ENCODE measurements around the gene EML1.

The EML1 gene

DNA sequence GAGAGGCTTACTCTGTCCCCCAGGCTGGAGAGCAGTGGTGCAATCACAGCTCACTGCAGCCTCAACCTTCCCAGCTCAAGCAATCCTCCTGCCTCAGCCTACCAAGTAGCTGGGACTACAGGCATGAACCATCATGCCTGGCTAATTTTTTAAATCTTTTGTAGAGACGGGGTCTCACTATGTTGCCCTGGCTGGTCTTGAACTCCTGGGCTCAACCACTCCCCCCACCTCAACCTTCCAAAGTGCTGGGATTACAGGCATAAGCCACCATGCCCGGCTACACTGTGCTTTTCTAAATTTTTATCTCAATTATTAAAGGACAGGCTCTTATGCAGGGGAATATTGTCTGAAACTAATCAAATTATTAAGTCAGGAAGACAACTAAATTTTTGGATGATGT lies 44.6 kb downstream of the EML1 start:
- DNase-seq, result no peak

DNA sequence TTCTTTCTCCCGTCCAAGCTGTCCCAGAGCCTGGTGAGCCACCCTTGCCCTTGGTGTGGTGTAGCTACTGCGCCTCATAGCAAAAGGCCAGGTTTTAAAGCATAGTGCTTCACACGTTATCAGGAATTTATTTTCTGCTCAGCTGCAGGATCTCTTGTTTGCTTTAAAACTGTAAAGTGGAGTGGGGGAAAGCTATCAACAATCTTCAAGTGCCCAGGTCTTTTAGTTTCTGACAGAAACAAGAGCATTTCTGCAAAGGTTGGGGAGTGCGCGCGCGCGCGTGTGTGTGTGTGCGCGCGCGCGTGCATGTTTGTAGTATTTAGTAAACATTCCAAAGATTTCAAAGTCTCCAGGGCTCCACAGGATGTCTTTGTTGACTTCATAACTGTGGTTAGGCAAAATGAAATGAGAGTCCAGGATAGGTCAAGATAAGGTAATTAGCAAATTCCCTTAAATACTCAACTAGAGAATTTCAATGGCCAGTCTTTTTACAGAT lies 45.5 kb downstream of the EML1 start:
- DNase-seq, result no peak

DNA sequence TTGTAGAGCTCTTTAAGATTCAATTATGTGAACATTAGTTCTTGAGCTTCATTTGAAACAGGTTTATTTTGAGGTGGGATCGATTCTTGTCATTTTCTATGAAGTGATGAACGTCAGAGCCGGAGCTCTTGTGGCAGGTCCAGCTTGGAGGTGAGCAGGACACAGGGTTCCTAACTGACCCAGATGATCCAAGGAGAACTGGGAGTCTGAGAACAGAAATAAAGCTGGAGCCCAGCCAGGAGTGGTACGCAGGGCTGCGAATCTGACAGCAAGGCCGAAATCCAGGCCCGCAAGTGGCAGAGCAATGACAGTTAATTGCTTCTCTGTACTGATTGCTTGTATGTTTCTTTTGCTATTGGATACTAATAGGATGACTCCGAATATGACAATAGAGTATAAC lies 46.5 kb downstream of the EML1 start:
- DNase-seq, result no peak

DNA sequence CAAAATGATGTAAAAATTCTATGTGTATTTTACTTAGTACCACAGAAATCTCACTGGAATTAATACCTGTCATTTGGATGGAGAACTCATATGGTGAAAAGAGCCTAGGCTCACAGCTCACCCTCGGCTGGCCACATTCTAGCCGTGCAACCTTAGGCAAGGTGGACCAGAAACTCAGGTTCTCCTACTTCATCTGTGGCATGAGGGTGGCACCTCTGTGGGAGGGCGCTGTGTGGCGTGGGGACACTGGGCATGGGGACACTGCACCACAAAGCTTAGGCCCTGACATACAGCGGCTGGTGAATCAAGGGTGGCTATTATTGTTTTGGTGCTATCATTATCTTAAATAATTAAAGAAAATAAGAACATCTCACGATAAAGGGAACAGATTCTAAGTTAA lies 47.1 kb downstream of the EML1 start:
- no peak for DNase-seq

DNA sequence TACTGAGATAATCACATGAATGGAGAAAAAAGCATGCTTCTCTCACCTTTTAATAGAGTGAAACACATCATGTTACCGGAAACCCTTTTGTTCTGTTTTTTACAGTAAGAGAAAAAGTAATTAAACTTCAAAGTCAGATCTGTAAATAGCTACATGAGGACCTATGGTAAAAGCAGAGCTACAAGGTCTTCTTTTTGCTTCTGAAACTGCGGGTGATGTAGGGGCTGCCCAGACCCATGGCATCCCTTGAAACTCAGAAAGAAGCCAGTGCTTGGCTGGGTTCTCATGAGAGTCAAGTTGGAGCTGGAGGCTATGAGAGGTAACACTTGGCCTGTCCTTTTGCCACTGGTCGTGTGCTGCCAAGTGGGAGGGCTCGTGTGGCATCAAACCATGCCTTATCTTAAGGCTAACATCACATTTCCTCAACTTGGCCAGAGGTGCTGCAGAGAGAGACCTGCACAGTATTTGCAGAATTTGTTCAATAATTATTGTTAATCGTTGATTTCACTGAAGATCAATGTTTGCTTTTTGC lies 47.6 kb downstream of the EML1 start:
- DNase-seq, result no peak

DNA sequence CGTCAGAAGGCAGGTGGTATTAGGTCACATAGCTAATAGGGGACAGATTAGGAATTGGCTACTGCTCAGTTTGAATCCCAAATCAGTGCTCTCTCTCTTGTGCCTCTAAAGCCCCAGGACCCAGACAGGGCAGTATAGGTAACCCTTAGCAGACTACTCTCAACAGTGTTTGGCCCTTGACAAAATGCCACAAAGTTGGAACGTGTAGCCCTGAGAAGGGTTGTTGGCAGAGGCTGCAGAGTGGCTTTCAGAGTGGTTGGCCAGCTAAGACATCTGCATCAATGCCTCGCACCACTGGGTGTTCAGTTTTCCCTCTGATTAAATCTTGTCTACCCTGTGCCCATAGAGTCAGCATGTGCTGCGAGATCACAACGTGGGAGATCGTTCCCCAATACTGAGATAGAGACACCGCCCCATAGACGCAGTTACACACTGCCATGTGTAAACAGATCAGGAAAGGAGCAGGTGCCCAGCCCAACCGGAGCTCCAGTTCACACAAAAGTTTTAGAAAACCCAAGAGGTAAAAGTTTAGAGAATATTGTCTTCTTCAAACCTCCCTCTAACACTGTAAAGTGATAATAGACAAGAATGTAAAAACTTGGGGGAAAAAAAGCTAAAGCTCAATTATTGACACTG lies 48.3 kb downstream of the EML1 start:
- no peak for DNase-seq

DNA sequence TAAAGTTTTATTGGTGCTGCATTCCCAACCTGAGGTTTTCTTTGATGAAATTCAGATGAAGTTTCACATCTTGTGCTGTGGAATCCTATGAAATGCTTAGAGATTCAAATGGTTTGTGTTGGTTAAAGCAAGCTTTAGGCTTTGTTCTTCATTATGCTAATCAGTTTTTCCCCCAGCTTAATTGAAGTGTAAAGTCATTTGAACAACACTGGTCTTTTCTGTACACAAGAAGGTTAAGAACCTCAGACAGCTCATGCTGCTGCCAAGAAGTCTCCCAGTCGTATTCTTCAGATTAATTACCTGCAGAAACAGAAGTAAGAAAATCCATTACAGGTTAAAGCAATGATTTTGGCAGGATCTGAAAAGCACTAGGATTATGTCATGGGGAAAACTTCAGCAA lies 48.9 kb downstream of the EML1 start:
- no peak for DNase-seq

DNA sequence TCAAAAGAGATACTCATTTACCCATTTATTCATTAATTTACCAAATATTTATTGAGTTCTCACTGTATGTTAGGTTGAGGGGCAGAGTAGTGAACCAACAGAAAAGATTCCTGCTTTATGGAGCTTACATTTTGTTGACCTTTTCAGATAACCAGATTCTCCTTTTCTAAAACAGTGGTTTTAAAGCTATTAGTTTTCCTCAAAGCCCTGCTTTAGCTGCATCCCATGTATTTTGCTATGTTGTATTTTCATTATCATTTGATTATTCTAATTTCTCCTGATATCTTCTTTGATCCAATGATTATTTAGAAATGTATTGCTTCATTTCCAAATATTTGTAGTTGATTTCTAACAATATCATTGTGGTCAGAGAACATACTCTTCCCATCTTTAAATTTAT lies 53.6 kb downstream of the EML1 start:
- DNase-seq, result no peak

DNA sequence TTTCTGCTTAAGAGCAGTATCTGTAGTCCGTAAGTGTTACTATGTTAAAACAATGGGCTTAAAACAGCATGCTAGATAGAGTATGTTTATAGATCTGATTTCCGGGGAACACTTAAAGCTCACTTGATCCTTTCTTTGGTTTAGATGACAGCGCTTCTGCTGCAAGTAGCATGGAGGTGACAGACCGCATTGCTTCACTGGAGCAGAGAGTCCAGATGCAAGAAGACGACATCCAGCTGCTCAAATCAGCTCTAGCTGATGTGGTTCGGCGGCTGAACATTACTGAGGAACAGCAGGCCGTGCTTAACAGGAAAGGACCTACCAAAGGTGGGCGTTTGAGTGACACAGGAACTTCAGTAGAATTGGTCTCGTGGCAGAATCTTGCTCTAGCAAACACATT lies 57.5 kb downstream of the EML1 start:
- DNase-seq, result no peak

DNA sequence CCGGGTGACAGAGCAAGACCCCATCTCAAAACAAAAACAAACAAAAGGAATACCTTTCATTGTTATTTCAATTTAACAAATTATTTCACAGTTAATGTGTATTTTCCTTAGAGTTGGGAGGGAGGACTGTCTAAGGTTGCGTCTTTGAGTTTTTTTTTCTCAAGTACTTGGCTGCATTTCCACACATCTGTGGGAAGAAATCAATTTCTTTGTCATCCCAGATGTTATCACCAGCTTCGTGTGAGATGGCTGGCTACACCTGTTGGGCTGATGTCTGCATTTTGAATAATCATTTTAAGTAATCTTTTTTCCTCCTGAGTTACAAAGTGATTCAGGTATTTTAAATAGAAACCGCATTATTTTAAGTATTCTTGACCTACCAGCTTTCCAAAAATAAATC lies 59.4 kb downstream of the EML1 start:
- no peak for DNase-seq

DNA sequence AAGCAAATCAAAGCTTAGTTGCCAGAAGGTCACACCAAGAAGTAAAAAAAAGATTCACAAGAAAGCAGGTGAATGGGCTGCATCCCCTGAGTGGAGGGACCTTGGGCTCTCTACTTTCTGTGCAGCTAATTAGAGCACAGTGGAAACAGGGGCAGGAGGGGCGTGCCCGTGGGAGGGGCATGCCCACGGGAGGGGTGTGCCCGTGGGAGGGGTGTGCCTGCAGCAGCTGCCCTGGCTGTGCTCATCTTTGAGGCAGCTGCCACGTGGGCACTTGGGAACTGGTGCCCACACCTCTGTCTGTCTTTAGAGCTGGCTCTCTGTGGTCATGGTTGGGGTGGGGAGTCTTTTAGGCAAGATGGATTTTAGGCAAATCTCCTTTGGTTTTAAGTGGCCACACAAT lies 60.0 kb downstream of the EML1 start:
- DNase-seq, result peak; percentile 12

DNA sequence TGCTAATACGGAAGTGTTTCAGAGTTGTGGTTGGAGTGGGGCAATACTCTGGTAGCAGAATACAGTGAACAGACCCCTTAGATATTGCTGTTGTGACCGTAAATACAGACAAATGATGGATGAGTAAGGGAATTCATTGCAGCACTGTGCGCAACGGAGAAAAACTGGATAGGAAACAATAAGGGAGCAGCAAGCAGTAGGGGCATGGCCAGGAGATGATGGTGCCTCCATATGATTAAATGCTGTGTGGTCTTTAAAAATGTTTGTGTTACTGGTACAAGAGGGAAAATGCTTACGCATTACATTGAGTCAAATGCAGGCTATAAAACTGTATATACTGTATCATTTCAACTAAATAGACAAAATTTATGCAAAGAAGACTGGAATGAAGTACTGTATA lies 61.6 kb downstream of the EML1 start:
- DNase-seq, result no peak

DNA sequence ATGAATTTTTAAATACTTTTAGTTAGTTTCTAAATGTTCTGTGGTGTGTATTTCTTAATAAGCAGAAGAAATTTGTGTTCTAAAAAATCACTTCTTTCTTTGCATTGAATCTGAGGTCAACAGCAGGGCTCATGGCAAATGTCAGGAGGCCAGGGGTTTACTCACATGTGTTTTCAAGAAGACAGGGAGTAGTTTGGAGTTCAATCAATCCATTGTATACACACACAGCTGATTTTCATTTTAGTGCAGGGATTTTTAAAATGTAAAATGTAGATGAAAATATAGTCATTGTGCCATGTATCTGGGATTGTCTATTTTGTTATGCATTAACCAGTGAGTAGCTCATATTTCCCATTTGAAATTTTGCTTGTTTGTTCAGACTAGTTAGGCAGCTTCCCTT lies 62.1 kb downstream of the EML1 start:
- DNase-seq, result no peak

DNA sequence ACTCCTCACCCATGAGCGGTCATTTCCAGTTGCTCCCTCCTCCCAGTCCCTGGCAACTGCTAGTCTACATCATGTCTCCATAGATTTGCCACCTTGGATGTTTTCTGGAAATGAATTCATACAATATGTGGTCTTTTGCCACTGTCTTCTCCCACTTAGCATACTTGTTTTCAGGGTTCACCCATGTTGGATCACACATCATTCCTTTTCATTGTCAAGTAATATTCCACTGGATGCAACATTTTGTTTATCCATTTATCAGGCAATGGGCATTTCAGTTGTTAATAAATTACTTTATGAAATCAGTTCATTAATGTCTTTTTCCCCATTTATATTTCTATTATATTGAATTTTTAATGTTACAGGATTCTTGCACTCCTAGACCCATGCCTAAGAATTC lies 64.3 kb downstream of the EML1 start:
- DNase-seq, result no peak

DNA sequence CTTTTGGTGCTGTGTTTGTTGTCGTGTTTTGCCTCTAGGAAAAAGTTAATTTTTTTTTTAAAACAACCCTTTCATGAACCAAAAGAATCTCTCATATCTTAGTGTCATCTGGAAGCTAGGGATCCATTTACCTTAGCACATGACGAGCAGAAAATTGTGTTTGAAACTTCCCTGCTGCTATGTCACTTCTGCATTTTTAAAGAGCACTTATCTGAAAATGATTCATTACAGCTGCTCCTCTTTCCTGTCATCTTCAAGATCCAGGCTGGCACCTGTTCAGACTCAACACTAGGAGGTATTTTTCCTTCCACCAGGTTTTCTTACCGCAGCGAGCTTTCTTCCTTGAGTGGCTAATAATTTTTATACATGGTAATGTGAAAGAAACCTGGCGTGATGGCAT lies 67.0 kb downstream of the EML1 start:
- no peak for DNase-seq

DNA sequence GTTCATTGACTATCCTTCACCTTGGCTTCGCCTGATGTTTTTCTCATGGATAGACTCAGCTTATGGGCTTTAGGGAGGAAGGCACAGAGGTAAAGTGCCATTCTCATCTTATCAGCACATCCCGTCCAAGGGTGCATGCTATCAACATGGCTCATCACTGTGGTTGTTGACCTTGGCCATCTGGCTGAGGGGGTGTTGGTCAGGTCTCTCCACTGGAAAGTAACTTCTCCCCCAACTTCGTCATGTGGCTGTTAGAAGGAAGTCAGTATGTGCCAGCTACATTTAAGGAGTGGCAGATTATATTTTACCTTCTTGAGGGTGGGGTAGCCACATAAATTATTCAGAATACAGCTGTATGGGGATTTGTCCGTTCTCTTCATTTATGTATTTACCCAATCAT lies 68.9 kb downstream of the EML1 start:
- no peak for DNase-seq

DNA sequence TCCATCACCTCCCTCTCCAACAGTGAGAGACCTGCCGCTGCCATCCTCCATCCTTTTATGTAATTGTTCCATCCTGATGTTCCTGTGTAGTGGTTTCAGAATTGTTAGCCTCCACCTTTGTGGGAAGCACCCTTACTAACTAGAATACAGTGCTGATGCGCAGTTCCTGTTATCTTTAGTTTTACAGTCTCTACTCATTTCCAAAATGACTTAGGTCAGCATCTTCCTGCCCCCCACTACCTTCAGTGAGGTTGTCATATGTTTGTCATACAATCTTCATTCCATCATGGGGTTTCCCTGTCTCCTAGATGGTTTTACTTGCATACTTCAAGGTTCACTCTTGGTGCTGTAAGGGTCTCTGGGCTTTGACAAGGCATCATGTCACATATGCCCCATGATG lies 69.8 kb downstream of the EML1 start:
- no peak for DNase-seq

DNA sequence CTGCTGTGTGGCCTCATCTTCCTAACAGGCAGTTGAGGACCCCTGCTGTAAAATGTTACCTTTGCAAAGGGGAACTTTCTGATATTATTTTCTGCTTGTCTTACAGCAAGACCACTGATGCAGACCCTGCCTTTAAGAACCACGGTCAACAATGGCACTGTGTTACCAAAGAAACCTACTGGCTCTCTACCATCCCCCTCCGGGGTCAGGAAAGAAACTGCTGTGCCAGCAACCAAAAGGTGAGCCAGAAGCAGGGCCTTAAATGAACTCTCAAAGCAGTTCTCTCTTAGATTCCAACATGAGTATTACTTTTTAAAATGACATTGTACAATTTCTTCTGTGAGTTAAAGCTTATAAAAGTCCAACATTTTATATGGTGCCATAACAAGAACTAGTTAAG lies 72.2 kb downstream of the EML1 start:
- no peak for DNase-seq

DNA sequence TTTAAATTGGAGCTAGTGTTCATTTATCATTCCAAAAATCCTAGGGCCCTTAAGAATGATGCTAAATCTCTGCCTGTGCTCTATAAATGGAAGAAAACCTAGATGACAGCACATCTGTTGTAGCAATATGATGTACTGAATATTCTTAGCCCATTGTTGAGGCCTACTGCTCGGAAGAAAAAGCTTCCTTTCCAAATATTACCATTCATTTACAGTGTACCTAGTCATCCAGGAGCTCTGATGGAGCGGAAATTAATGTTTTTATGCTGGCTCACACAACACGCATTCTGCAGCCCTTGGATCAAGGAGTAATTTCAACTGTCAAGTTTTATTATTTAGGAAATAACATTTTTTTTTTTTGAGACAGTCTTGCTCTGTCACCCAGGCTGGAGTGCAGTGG lies 77.4 kb downstream of the EML1 start:
- DNase-seq, result no peak

DNA sequence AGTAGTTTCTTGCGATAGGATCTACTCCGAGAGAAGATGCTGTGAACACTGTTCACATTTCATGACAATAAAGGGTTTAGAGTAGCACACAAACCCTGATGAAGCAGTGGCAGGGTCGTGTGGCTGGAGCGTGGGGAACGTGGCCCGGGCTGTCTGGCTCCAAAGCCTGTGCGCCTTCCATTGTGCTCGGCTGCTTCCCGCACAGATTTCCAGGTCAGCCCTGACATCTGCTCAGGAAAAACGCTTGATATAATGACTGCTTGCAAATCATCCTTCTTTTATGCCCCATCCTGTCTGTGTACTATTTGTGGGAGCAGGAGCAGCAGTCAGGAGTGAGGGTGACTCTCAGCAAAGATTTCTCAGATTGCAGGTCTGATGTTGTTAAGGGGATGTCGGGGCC lies 78.6 kb downstream of the EML1 start:
- DNase-seq, result no peak

DNA sequence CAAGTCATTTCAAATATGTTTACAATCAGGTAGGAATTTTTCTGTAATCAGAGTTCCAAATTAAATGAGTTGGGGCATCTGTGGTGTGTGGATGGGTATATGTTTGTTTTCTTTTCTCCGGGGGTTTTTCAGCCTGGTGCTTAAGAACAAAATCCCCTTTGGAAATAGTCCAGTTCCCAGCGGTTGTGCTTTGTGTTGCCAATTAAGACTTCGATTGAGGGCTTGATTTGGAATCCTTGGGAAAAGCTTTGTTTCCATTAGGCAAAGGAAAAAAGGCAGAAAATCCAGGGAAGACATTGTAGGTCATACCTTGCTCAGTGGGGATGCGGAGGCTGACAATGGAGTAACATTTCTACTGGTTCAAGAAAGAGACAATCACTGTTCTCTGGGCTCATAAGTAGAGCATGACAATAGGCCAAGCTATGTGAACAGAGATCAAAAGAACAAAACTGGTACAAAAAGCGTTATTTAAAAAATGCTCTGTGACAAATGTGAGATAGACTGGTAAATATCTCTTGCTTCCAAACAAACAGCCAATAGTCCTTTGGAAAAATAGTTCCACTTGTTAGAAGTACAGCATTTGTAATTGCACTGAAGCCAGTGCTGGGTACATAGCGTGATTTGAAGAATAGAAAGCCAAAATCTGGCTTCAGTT lies 79.7 kb downstream of the EML1 start:
- DNase-seq, result no peak

DNA sequence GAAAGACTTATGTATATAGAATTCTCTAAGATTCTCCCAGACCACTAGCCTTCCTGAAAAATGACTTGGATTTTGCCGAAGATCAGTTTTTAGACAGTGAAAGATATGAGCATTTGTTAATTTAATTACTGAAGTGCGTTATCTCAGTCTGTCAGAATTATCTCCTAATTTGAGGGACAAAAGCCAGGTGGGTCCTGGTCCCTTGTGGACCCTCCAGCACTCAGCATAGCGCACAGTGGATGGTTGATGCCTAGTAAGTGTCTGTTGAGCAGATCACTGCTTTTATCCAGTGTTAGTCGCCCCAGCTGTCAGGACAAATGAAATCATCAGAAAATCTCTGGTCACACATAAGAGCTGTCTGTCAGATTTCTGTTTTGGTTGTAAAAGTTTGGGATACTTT lies 80.4 kb downstream of the EML1 start:
- DNase-seq, result no peak

DNA sequence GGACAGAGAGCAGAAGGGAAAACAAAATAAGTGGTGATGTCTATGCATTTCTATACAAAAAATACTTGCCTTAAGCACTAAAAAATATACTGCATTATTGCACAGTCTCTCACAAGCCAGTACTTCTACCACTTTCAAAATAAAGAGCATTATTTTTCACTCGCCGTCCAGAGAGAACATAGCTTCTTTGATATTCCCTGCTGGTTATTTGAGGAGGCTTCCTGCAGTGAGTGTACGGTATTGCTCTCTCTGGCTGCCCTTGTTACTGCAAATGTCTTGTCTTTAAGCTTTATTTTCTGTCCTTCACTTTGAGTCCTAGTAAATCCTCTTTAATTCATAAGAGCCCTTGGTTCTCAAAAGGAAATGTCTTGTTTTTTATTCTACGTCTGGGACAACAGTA lies 81.1 kb downstream of the EML1 start:
- no peak for DNase-seq

DNA sequence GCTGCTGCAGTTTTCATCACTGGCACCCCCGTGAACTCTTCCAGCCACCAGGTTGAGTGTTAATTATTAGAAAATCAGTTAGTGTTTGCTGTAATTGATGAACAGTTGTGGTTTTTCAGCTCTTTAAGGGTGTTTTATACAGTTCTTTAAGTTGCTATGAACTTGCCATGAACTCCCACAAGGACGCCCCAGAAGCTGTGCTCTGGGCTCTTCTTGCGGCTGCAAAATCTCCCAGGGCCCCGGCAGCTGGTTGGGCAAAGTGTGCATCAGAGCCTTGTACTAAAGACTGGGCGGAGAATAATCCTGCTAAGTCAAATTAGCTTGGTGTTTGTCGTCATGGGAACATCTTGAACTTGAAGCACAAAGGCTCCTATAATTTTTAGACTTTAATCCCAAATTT lies 82.2 kb downstream of the EML1 start:
- no peak for DNase-seq

DNA sequence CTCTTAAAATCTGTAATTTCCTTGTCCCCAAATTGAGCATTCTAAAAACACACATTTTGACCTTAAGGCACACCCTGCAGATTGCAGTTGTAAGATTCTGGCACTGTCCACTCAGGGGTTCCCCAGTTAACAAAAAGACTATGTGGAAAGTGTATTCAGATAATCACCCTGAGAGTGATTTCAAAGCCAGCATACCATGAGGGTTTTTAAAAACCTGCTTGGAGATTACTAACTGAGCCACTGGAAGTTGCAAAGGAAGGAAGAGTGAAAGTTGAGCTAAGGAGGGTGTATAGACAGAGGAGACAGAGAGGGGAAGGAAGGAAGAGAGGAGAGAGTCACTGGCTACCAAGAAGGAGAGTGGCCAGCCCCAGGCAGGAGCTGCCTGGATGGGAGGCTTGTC lies 82.6 kb downstream of the EML1 start:
- no peak for DNase-seq
